ENCODE data around the gene CANT1. TPM values are rescaled to one million over a fixed set of nuclear protein-coding genes. Genes with fewer than 3 reads are reported as not detected.
A peak's percentile ranks its signal among the peaks of the same experiment; 100 is the strongest.

Gene CANT1
- total and polyA plus RNA-seq, 9 of the 15 experiments (the other 6 are each of a cell fraction or from before 2014, with no cell fraction given): 2.7 to 66.4 (median 22.5) TPM

GRCh38 chr17:78966910-78967600 is 42.5 kb downstream of the CANT1 start:
- Histone ChIP-seq H3K36me3 (ENCODE audit: control insufficient read depth, insufficient read depth, low read length) (no peaks in the 10 kb centered on the region), H2AFZ (ENCODE audit: low read depth, low read length) (no peak overlapping the region), H3K27me3 (ENCODE audit: control insufficient read depth in 2 of 2, insufficient read depth in 2 of 2, low read length in 2 of 2) (peaks cover 38 to 78% of the 10 kb centered on the region in 2 experiments), H3K27ac (ENCODE audit: extremely low read depth, low read depth, low read length) (no peak overlapping the region), H3K9me3 (replicated peaks; ENCODE audit: control insufficient read depth, insufficient read depth, low read depth, low read length) (no peaks in the 10 kb centered on the region), H3K4me2 (ENCODE audit: insufficient read depth, low read length) (no peak overlapping the region), H4K20me1 (replicated peaks; ENCODE audit: control insufficient read depth, insufficient read depth, low read length) (0 out of 2 replicates have a peak, but pooled peaks cover 3% of the 10 kb centered on the region), H3K4me1 (replicated peaks in 1 of 2; ENCODE audit: control insufficient read depth in 2 of 2, insufficient read depth in 2 of 2, low read length in 2 of 2) (peaks cover 0 to 23% of the 10 kb centered on the region in 2 experiments; a peak in 2 of 5 replicates), H3K9me1 (ENCODE audit: control insufficient read depth, insufficient read depth, low read length) (no peaks in the 10 kb centered on the region), H3K79me2 (ENCODE audit: control insufficient read depth, insufficient read depth, low read length) (no peaks in the 10 kb centered on the region), H3K4me3 (no peak overlapping the region), H3K9ac (ENCODE audit: insufficient read depth in 1 of 2, low read depth in 2 of 2, low read length in 2 of 2) (no peak overlapping the region)
- intact Hi-C loops (cut with micrococcal nuclease) (no loop called here), in situ Hi-C loops (cut with MboI) (loop anchor here (5.0 kb wide), 1 partner anchor 85 kb away; no protein-coding TSS in a partner anchor)
- FAIRE-seq (no peak), ATAC-seq (no peak), DNase-seq (ENCODE audit: extremely low read depth in 1 of 4, low spot score in 3 of 4) (no peak)
- CTCF ChIA-PET (ENCODE audit: low intra/inter-chr PET ratio): no interaction called here
- TF ChIP-seq MAX (CRISPR knock-in tag; IDR thresholded peaks at IDR 0.05) (peak; percentile 1; the same call in 1 of the 2 replicates), FIP1L1 (IDR thresholded peaks at IDR 0.05; ENCODE audit: low read depth, low read length, poor library complexity, severe bottlenecking) (no peak)
- WGBS (ENCODE audit: insufficient coverage, low coverage, missing lambda C conversion rate): 9% methylated on average over 23 of the region's 23 CpGs
- POLR2A ChIA-PET: interaction anchor here (0.6 to 2.0 kb wide), 5 partner anchors 8 to 545 kb away, joined by 3 to 6 read pairs (median 3); partner anchors contain the start of gene LGALS3BP
- no TSS peak for BruUV-seq (replicated peaks)
